ENCODE measurements around the gene SGF29.
"Not testable (repeated sequence)": the region's sequence is repeated elsewhere in the genome, so short reads cannot be mapped to it uniquely, and the experiment has no call there.

- TF ChIP-seq CTCF, POLR2A, POLR2AphosphoS5 (IDR thresholded peaks at IDR 0.05): not testable (repeated sequence)
Observed at GRCh38 chr16:28608867-28609596, 55.3 kb downstream of the SGF29 start.

Measured in breast epithelium (tissue), 3 donors.